RWPE2 (cell line): ENCODE data around the gene SLAMF1.

Experiments
- ATAC-seq: fragments of 200-7000 bp; cut with Tn5 transposase; 3 replicates; pipeline ENCODE4 v1.9.1; 2021; ENCODE audit warnings: low read depth
- DNase-seq: peaks from one replicate; pipeline ENCODE4 v3.0.0-alpha.2; 2020; ENCODE audit warnings: low spot score
- H3K27ac ChIP-seq: fragments of 450-650 bp; 2 replicates; pipeline ENCODE4 v1.5.1; 2017; ENCODE audit warnings: mild to moderate bottlenecking; ENCODE audit not compliant: poor library complexity, severe bottlenecking
- H3K27me3 ChIP-seq: fragments of 250-450 bp; sonication (Bioruptor Pico); 2 replicates; pipeline ENCODE4 v1.5.1; 2021; ENCODE audit warnings: mild to moderate bottlenecking, moderate library complexity; ENCODE audit not compliant: insufficient read depth, poor library complexity, severe bottlenecking
- H3K36me3 ChIP-seq: fragments of 250-450 bp; sonication (Bioruptor Pico); 2 replicates; pipeline ENCODE4 v1.5.1; 2020; ENCODE audit warnings: low read depth, mild to moderate bottlenecking, moderate library complexity
- H3K4me1 ChIP-seq: fragments of 250-450 bp; sonication (Bioruptor Pico); 2 replicates; pipeline ENCODE4 v1.5.1; 2021; ENCODE audit warnings: mild to moderate bottlenecking, moderate library complexity; ENCODE audit not compliant: insufficient read depth, poor library complexity, severe bottlenecking
- H3K4me3 ChIP-seq: fragments of 250-450 bp; sonication (Bioruptor Pico); 2 replicates; pipeline ENCODE4 v1.5.1; 2021; ENCODE audit warnings: mild to moderate bottlenecking, moderate library complexity; ENCODE audit not compliant: severe bottlenecking
- H3K9me3 ChIP-seq: fragments of 250-450 bp; sonication (Bioruptor Pico); 2 replicates; pipeline ENCODE4 v1.5.1; 2021; ENCODE audit warnings: mild to moderate bottlenecking, moderate library complexity; ENCODE audit not compliant: severe bottlenecking
- TF ChIP-seq, protein P1 (sequence below): fragments of 450-650 bp; IDR thresholded peaks from one replicate; pipeline ENCODE4 v1.5.1; 2017; ENCODE audit warnings: mild to moderate bottlenecking, moderate library complexity; ENCODE audit not compliant: poor library complexity, severe bottlenecking

Gene SLAMF1

DNA sequence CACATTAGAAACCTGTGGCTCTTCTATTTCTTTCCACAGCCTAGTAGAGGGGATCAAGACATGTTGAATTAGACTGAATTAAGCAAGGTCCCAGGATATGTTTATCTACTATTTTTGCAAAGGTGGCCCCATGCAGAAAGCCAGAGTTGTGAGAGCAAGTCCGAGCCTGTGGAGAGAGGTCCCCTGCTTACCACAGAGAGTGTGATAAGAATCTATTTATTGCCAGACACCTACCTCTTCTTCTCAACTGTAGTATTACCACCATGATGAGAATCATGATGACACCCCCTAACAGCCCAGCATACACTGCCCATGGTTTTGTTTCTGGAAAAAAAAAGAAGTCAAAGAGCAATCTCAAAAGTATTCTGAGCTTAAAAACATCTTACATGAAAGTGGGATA, 23.0 kb downstream of the SLAMF1 start:
- no peak overlapping the region for H3K4me3 ChIP-seq
- H3K27me3 ChIP-seq = no peaks in the 10 kb centered on the region
- no peak for DNase-seq
- no peaks in the 10 kb centered on the region for H3K4me1 ChIP-seq
- H3K27ac ChIP-seq = no peak overlapping the region
- H3K36me3 ChIP-seq = no peaks in the 10 kb centered on the region
- ATAC-seq = no peak
- TF ChIP-seq, protein P1, sequence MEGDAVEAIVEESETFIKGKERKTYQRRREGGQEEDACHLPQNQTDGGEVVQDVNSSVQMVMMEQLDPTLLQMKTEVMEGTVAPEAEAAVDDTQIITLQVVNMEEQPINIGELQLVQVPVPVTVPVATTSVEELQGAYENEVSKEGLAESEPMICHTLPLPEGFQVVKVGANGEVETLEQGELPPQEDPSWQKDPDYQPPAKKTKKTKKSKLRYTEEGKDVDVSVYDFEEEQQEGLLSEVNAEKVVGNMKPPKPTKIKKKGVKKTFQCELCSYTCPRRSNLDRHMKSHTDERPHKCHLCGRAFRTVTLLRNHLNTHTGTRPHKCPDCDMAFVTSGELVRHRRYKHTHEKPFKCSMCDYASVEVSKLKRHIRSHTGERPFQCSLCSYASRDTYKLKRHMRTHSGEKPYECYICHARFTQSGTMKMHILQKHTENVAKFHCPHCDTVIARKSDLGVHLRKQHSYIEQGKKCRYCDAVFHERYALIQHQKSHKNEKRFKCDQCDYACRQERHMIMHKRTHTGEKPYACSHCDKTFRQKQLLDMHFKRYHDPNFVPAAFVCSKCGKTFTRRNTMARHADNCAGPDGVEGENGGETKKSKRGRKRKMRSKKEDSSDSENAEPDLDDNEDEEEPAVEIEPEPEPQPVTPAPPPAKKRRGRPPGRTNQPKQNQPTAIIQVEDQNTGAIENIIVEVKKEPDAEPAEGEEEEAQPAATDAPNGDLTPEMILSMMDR = no peak
- H3K9me3 ChIP-seq = no peaks in the 10 kb centered on the region

DNA sequence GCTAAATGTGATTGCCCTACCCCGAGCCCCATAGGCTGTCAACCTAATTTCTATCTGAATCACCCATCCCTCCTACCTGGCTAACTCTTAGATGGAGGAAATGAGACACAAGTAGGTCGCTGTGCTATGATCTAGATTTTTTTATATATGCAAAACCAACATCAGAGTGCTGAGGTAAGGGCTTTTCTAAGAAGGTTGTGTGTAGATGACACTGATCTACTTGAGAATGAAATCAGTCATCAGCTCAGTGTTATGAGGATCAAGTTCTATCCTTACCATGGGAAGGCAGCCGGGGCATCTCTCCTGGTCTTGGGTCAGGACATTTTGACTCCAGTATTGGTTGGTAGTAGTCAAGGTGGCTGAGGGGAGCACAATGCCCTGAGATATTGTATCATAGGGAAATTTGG, 23.6 kb downstream of the SLAMF1 start:
- TF ChIP-seq, protein P1 = no peak
- no peaks in the 10 kb centered on the region for H3K36me3 ChIP-seq
- no peak for ATAC-seq
- DNase-seq = no peak
- no peaks in the 10 kb centered on the region for H3K9me3 ChIP-seq
- no peaks in the 10 kb centered on the region for H3K27me3 ChIP-seq
- no peaks in the 10 kb centered on the region for H3K4me1 ChIP-seq
- no peak overlapping the region for H3K27ac ChIP-seq
- H3K4me3 ChIP-seq = no peak overlapping the region

DNA sequence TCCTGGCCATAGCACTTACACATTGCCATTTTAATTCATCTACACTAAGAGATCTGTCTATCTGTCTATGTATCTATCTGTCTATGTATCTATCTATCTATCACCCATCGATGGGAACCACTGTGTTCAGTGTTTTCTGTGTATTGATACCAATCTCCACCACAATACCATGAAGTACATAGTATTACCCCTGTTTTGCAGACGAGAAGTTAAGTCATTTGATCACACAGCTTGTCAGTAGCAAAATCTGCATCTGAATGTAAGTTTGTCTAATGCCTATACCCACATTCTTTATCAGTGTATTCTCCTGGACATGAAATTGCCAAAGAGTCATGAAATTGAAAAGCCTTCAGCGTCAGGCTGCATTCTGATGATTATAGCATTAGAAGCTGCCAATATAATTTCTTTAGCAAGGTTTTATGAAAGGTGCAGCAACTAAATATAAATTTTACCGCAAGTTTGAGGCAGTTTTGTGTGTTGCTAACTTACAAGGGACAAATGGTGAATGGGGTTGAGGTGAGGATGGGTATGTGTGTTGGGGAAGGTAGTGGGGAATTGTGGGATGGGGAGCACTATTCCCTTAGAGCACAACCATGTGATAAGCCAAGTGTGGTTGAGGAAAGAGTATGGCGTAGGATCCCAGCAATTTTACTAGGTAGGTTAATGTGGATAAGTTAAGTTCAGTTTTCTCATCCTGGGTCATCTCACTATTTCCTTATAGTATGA, 24.2 kb downstream of the SLAMF1 start:
- Histone ChIP-seq H3K4me3 (no peak overlapping the region), H3K9me3 (no peaks in the 10 kb centered on the region), H3K27me3 (no peaks in the 10 kb centered on the region), H3K4me1 (no peaks in the 10 kb centered on the region), H3K27ac (no peak overlapping the region), H3K36me3 (no peaks in the 10 kb centered on the region)
- DNase-seq (no peak), ATAC-seq (no peak)
- TF ChIP-seq, protein P1 = no peak

DNA sequence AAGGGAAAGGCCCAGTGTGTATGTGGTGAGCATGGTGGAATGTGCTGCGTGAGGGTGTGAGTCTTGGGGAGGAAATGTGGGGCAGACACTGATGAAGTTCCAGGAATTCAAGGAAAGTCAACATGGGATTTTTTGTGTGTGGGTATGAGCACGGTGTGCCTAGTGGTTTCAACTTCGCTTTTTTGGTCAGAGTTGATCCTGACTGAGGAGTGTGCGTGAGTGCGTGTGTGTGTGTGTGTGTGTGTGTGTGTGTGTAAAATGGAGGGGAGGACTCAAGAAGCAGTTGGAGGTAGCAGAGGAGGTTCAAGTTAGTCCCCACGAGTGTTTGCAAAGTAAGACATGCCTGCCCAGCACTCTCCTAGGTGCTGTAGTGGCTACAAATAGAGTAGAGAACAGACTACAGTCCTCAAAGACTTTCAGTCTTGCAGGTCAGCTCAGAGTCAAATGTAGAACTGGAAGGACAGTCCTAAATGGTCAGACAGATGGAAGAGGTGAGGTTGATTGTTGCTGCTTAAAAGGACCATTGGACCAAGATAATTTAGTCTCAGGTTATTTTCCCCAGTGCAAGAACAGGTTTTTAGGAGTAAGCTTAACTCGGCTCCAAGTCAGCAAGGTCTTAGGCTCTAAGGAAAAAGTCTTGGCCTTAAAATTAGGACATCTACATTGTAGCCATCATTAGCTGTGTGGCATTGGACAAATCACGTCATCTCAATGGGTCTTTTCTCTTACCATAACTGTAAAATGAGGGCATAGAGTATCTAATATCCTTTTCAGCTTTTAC, 25.0 kb downstream of the SLAMF1 start:
- Histone ChIP-seq H3K9me3 (no peaks in the 10 kb centered on the region), H3K4me1 (no peaks in the 10 kb centered on the region), H3K36me3 (no peaks in the 10 kb centered on the region), H3K4me3 (no peak overlapping the region), H3K27ac (no peak overlapping the region), H3K27me3 (no peaks in the 10 kb centered on the region)
- TF ChIP-seq, protein P1 = no peak
- ATAC-seq = no peak
- DNase-seq = no peak
